K562 (cell line): ENCODE measurements around the gene STX3. TPM values are rescaled to one million over a fixed set of nuclear protein-coding genes. Genes with fewer than 3 reads are reported as not detected.

Source experiments
- ATAC-seq: fragments of 200-7000 bp; cut with Tn5 transposase; 3 replicates; pipeline ENCODE4 v1.9.1; 2020; ENCODE audit warnings: moderate library complexity
- BruUV-seq: library from RNA; stranded (reverse); fragments of 400-500 nt; replicated peaks from 2 replicates; lab custom pipeline; 2021; lab: Mats Ljungman, UMichigan
- CTCF ChIA-PET: fragments of 300-600 bp; formaldehyde crosslinking; extraction: SDS; loops from one replicate; lab custom pipeline; 2021; ENCODE audit warnings: low intra/inter-chr PET ratio; lab: Yijun Ruan, JAX
- POLR2A ChIA-PET: fragments of 300-600, 350-650 bp; sonication (Branson Sonifier 250); formaldehyde crosslinking; extraction: SDS; loops from one replicate; lab custom pipeline; 2021; ENCODE audit warnings: antibody characterized with exemption, inconsistent platforms; lab: Yijun Ruan, JAX
- DNase-seq, 4 experiments: peaks; one replicate each; pipeline versions ENCODE4 v3.0.0 to v3.0.0-alpha.2; 2011 to 2018; ENCODE audit warnings: low spot score in 3 of 4, mixed read lengths in 3 of 4; ENCODE audit errors: extremely low read depth in 1 of 4
- FAIRE-seq: peaks from 2 replicates; lab custom pipeline; 2011; peaks lifted over from hg19 to GRCh38; lab: Jason Lieb, UNC
- H2AFZ ChIP-seq: 2 replicates; pipeline ENCODE4 v1.6.0; 2011; ENCODE audit warnings: low read depth, low read length, control low read depth, inconsistent platforms
- H3K27ac ChIP-seq: fragments of 200-600 bp; 3 replicates; pipeline ENCODE4 v1.8.0; 2011; ENCODE audit warnings: low read depth, mild to moderate bottlenecking, control low read depth, inconsistent platforms, low read length, moderate library complexity, mixed read lengths; ENCODE audit errors: extremely low read depth
- H3K27me3 ChIP-seq, 2 experiments: fragments of 300-600 bp in 1 of 2; 2 replicates in 1 of 2; 3 replicates in 1 of 2; pipeline versions ENCODE4 v1.6.0 to v1.8.0; 2011; ENCODE audit warnings: inconsistent platforms in 2 of 2, low read length in 2 of 2, mild to moderate bottlenecking in 1 of 2, mixed read lengths in 1 of 2, moderate library complexity in 1 of 2; ENCODE audit not compliant: control insufficient read depth in 2 of 2, insufficient read depth in 2 of 2
- H3K36me3 ChIP-seq: fragments of 300-600 bp; 3 replicates; pipeline ENCODE4 v1.8.0; 2011; ENCODE audit warnings: mild to moderate bottlenecking, low read length, inconsistent platforms; ENCODE audit not compliant: control insufficient read depth, insufficient read depth
- H3K4me1 ChIP-seq, 2 experiments: fragments of 200-600 bp in 1 of 2; replicated peaks in 1 of 2; 2 replicates in 1 of 2; 3 replicates in 1 of 2; pipeline versions ENCODE4 v1.5.1 to v1.8.0; 2011; ENCODE audit warnings: inconsistent platforms in 2 of 2, low read length in 2 of 2, mild to moderate bottlenecking in 1 of 2, mixed read lengths in 1 of 2, moderate library complexity in 1 of 2; ENCODE audit not compliant: control insufficient read depth in 2 of 2, insufficient read depth in 2 of 2
- H3K4me2 ChIP-seq: 2 replicates; pipeline ENCODE4 v1.6.1; 2011; ENCODE audit warnings: low read length, control low read depth, inconsistent platforms, mixed read lengths; ENCODE audit not compliant: insufficient read depth
- H3K4me3 ChIP-seq: fragments of 200-600 bp; sonication (generic), shearing (Covaris generic); 2 replicates; pipeline ENCODE4 v1.5.1; 2016; ENCODE audit warnings: control low read depth, inconsistent platforms
- H3K79me2 ChIP-seq: fragments of 200-600 bp; 3 replicates; pipeline ENCODE4 v1.8.0; 2011; ENCODE audit warnings: low read length, inconsistent platforms; ENCODE audit not compliant: control insufficient read depth, insufficient read depth
- H3K9ac ChIP-seq, 2 experiments: 2 replicates each; pipeline versions ENCODE4 v1.6.0 to v1.6.1; 2011; ENCODE audit warnings: low read depth in 2 of 2, low read length in 2 of 2, control low read depth in 1 of 2, inconsistent platforms in 1 of 2, mild to moderate bottlenecking in 1 of 2, mixed read lengths in 1 of 2; ENCODE audit not compliant: insufficient read depth in 1 of 2
- H3K9me1 ChIP-seq: one replicate; pipeline ENCODE4 v1.6.0; 2011; ENCODE audit warnings: inconsistent platforms, mild to moderate bottlenecking, low read length, moderate library complexity; ENCODE audit not compliant: control insufficient read depth, insufficient read depth
- H3K9me3 ChIP-seq: replicated peaks from 2 replicates; pipeline ENCODE4 v1.5.1; 2011; ENCODE audit warnings: low read depth, low read length, inconsistent platforms; ENCODE audit not compliant: control insufficient read depth, insufficient read depth
- H4K20me1 ChIP-seq: replicated peaks from 2 replicates; pipeline ENCODE4 v1.6.1; 2011; ENCODE audit warnings: low read length, inconsistent platforms, mixed read lengths; ENCODE audit not compliant: control insufficient read depth, insufficient read depth
- CEBPG ChIP-seq, 3 experiments: fragments of 200-800 bp in 1 of 3; sonication (Bioruptor generic) in 1 of 3; sonication (generic) in 1 of 3; formaldehyde crosslinking in 1 of 3; IDR thresholded peaks in 2 of 3; conservative IDR thresholded peaks in 1 of 3; 2 replicates each; pipeline versions ENCODE4 v1.6.1 to v1.8.0; 2016 to 2022; ENCODE audit warnings: missing compliant biosample characterization in 2 of 3, missing genetic modification characterization in 2 of 3, mild to moderate bottlenecking in 1 of 3, missing genetic modification reagents in 1 of 3
- CTBP1 ChIP-seq: fragments of 450-650 bp; IDR thresholded peaks from 2 replicates; pipeline ENCODE4 v1.6.1; 2016; ENCODE audit warnings: borderline replicate concordance
- HNRNPK ChIP-seq: fragments of 200-400 bp; formaldehyde crosslinking; IDR thresholded peaks from one replicate; pipeline ENCODE4 v1.6.1; 2018; ENCODE audit warnings: mild to moderate bottlenecking, low read depth, low read length; ENCODE audit not compliant: poor library complexity, severe bottlenecking
- LCOR ChIP-seq: sonication (generic); formaldehyde crosslinking; IDR thresholded peaks from 2 replicates; pipeline ENCODE4 v1.8.0; 2022; ENCODE audit warnings: mild to moderate bottlenecking, missing genetic modification reagents
- WGBS: fragments of 100-300 bp; shearing (Covaris generic); methylation state at CpG from one replicate; pipeline ENCODE4 v1.1.6; 2016; ENCODE audit warnings: low coverage, mixed read lengths; ENCODE audit not compliant: insufficient coverage; ENCODE audit errors: missing lambda C conversion rate; 5-methylcytosine and 5-hydroxymethylcytosine counted together
- in situ Hi-C: fragments of 300-500 bp; cut with MboI; formaldehyde crosslinking; loops from 4 replicates; pipeline ENCODE4 v1.15.0; 2018; ENCODE audit warnings: inconsistent platforms, mixed read lengths
- intact Hi-C: fragments of 100-400 bp; cut with micrococcal nuclease; formaldehyde crosslinking; loops from 2 replicates; pipeline ENCODE4 v1.14.2; 2022
- polyA plus RNA-seq, 8 experiments: library from polyadenylated mRNA; depleted of rRNA in 4 of 8; stranded (reverse) in 5 of 8; unstranded in 3 of 8; fragments of >200 nt; fragmentation: Nextera tagmentation in 2 of 8; fragmentation: Illumina TruSeq in 1 of 8; extraction: Ambion mirVana in 2 of 8; extraction: Trizol in 1 of 8; gene quantifications; 2 replicates each; pipeline versions ENCODE4 v1.2.1 to v1.2.3, GENCODE V29; 2011 to 2014; ENCODE audit warnings: inconsistent platforms in 1 of 8, missing spikeins in 1 of 8
- total RNA-seq, 7 experiments: library from RNA; depleted of rRNA in 6 of 7; stranded (reverse); fragments of >200 nt in 6 of 7; fragmentation: Illumina TruSeq in 2 of 7; extraction: Trizol in 2 of 7; gene quantifications; 2 replicates each; pipeline versions ENCODE4 v1.2.1 to v1.2.3, GENCODE V29; 2011 to 2021; ENCODE audit warnings: low replicate concordance in 1 of 7
- TF ChIP-seq, protein P1 (sequence below), 2 experiments: fragments of 450-650 bp in 1 of 2; sonication (generic) in 1 of 2; formaldehyde crosslinking in 1 of 2; IDR thresholded peaks in 1 of 2; conservative IDR thresholded peaks in 1 of 2; 2 replicates each; pipeline versions ENCODE4 v1.6.1 to v1.8.1; 2016 to 2023; ENCODE audit warnings: mild to moderate bottlenecking in 2 of 2, moderate library complexity in 2 of 2, inconsistent platforms in 1 of 2, missing genetic modification reagents in 1 of 2
- TF ChIP-seq, protein P2 (sequence below): fragments of 450-650 bp; IDR thresholded peaks from 2 replicates; pipeline ENCODE4 v1.6.1; 2016; ENCODE audit warnings: borderline replicate concordance

Gene STX3
- total and polyA plus RNA-seq, 9 of the 15 experiments (the other 6 are each of a cell fraction or from before 2014, with no cell fraction given) = 12.0 to 91.6 (median 48.7) TPM

DNA sequence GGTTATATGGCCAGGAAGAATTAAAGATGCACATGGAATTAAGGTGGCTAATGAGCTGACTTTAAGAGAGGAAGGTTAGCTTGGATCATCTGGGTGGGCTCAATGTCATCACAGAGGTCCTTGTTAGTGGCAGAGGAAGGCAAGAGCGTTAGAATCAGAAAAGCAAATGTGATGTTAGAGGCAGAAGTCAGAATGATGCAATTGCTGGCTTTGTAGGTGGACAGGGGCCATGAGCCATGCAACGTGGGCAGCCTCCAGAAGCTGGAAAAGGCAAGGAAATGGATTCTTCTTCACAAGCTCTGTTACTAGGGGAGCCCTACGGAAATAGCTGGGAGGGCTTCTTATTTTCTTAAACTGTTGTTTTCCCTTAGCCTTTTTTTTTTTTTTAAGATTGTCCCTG lies 92.5 kb downstream of the STX3 start:
- in situ Hi-C loops (no loop called here), intact Hi-C loops (no loop called here)
- Histone ChIP-seq H3K4me1 (peaks cover 4 to 31% of the 10 kb centered on the region in 2 experiments; a peak in 3 of 5 replicates), H3K27me3 (no peaks in the 10 kb centered on the region), H3K36me3 (no peaks in the 10 kb centered on the region), H3K79me2 (no peaks in the 10 kb centered on the region), H3K27ac (peak overlapping the region; percentile 12; the same call in 1 of the 3 replicates), H4K20me1 (no peaks in the 10 kb centered on the region), H3K9me3 (0 out of 2 replicates have a peak, but pooled peaks cover 2% of the 10 kb centered on the region), H3K4me2 (no peak overlapping the region), H3K4me3 (no peak overlapping the region), H2AFZ (peak overlapping the region; percentile 84), H3K9ac (no peak overlapping the region), H3K9me1 (no peaks in the 10 kb centered on the region)
- DNase-seq (no peak), ATAC-seq (no peak), FAIRE-seq (no peak)
- ChIA-PET POLR2A (no interaction called here), CTCF (no interaction called here)
- TF ChIP-seq HNRNPK (no peak), CEBPG (CRISPR knock-in tag; IDR thresholded peaks at IDR 0.05) (peak; percentile 55; the same call in 1 of the 2 replicates), CEBPG (tag; conservative IDR thresholded peaks at IDR 0.05 in 1 of 2, IDR thresholded peaks at IDR 0.05 in 1 of 2) (peak in 1 of 2 experiments; percentile 28; a peak in 1 of 4 replicates), LCOR (no peak), CTBP1 (no peak)
- TF ChIP-seq, protein P1, sequence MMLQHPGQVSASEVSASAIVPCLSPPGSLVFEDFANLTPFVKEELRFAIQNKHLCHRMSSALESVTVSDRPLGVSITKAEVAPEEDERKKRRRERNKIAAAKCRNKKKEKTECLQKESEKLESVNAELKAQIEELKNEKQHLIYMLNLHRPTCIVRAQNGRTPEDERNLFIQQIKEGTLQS (IDR thresholded peaks at IDR 0.05) = peak; percentile 62
- TF ChIP-seq, protein P1 (CRISPR knock-in tag; conservative IDR thresholded peaks at IDR 0.05) = no peak
- TF ChIP-seq, protein P2, sequence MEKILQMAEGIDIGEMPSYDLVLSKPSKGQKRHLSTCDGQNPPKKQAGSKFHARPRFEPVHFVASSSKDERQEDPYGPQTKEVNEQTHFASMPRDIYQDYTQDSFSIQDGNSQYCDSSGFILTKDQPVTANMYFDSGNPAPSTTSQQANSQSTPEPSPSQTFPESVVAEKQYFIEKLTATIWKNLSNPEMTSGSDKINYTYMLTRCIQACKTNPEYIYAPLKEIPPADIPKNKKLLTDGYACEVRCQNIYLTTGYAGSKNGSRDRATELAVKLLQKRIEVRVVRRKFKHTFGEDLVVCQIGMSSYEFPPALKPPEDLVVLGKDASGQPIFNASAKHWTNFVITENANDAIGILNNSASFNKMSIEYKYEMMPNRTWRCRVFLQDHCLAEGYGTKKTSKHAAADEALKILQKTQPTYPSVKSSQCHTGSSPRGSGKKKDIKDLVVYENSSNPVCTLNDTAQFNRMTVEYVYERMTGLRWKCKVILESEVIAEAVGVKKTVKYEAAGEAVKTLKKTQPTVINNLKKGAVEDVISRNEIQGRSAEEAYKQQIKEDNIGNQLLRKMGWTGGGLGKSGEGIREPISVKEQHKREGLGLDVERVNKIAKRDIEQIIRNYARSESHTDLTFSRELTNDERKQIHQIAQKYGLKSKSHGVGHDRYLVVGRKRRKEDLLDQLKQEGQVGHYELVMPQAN = no peak
- WGBS = 79% methylated on average over 3 of the region's 3 CpGs
- no TSS peak for BruUV-seq
